PC-9 (cell line): ENCODE results near the gene CHRDL2. TPM values are rescaled to one million over a fixed set of nuclear protein-coding genes. Genes with fewer than 3 reads are reported as not detected.

ENCODE experiments used
- BruUV-seq: library from RNA; stranded (reverse); fragments of 400-500 nt; replicated peaks from 2 replicates; lab custom pipeline; 2021; lab: Mats Ljungman, UMichigan
- CTCF ChIA-PET: fragments of 300-600 bp; sonication (Branson Sonifier 250); formaldehyde crosslinking; loops from one replicate; lab custom pipeline; 2022; ENCODE audit warnings: antibody characterized with exemption; lab: Charles Lee
- POLR2A ChIA-PET: fragments of 300-600 bp; sonication (Branson Sonifier 250); formaldehyde crosslinking; loops from one replicate; lab custom pipeline; 2022; ENCODE audit warnings: antibody characterized with exemption; ENCODE audit not compliant: unreplicated experiment; lab: Charles Lee
- DNase-seq, 2 experiments: peaks; one replicate each; pipeline versions ENCODE4 v3.0.0 to v3.0.0-alpha.2; 2015 to 2022; ENCODE audit warnings: mixed read lengths in 1 of 2
- H2AFZ ChIP-seq: fragments of 200-600 bp; sonication (generic); 2 replicates; pipeline ENCODE4 v1.8.1; 2017; ENCODE audit warnings: antibody characterized with exemption
- H3F3A ChIP-seq: fragments of 200-600 bp; sonication (generic); 2 replicates; pipeline ENCODE4 v1.8.1; 2017; ENCODE audit warnings: antibody characterized with exemption, mild to moderate bottlenecking, low read depth; ENCODE audit not compliant: insufficient read depth
- H3K27ac ChIP-seq: fragments of 200-600 bp; sonication (generic); 2 replicates; pipeline ENCODE4 v1.6.1; 2016; ENCODE audit warnings: mixed run types
- H3K27me3 ChIP-seq: fragments of 200-600 bp; sonication (generic); 2 replicates; pipeline ENCODE4 v1.6.1; 2016; ENCODE audit warnings: low read depth, mixed run types; ENCODE audit not compliant: insufficient read depth
- H3K36me3 ChIP-seq: fragments of 200-600 bp; sonication (generic); 2 replicates; pipeline ENCODE4 v1.6.1; 2016; ENCODE audit warnings: low read depth, mixed run types
- H3K4me1 ChIP-seq: fragments of 200-600 bp; sonication (generic); replicated peaks from 2 replicates; pipeline ENCODE4 v1.6.1; 2016; ENCODE audit warnings: mixed run types; ENCODE audit not compliant: insufficient read depth
- H3K4me2 ChIP-seq: fragments of 200-600 bp; sonication (generic); 2 replicates; pipeline ENCODE4 v1.6.1; 2017; ENCODE audit warnings: mixed run types
- H3K4me3 ChIP-seq: fragments of 200-600 bp; sonication (generic); 2 replicates; pipeline ENCODE4 v1.6.1; 2016; ENCODE audit warnings: mixed run types
- H3K79me2 ChIP-seq: fragments of 200-600 bp; sonication (generic); 2 replicates; pipeline ENCODE4 v1.6.1; 2017; ENCODE audit warnings: low read depth, mixed run types
- H3K9me2 ChIP-seq: fragments of 200-600 bp; sonication (generic); 2 replicates; pipeline ENCODE4 v1.8.1; 2017; ENCODE audit warnings: mild to moderate bottlenecking; ENCODE audit not compliant: insufficient read depth
- H3K9me3 ChIP-seq: fragments of 200-600 bp; sonication (generic); 2 replicates; pipeline ENCODE4 v1.8.1; 2016; ENCODE audit warnings: low read depth; ENCODE audit not compliant: insufficient read depth
- H4K20me1 ChIP-seq: fragments of 200-600 bp; sonication (generic); 2 replicates; pipeline ENCODE4 v1.8.1; 2017; ENCODE audit not compliant: insufficient read depth
- EZH2 ChIP-seq: fragments of 200-600 bp; sonication (generic); IDR thresholded peaks from 2 replicates; pipeline ENCODE4 v1.8.0; 2017; ENCODE audit warnings: antibody characterized with exemption, low read depth
- intact Hi-C: fragments of 100-400 bp; cut with micrococcal nuclease; formaldehyde crosslinking; loops from one replicate; pipeline ENCODE4 v1.10.0; 2022; ENCODE audit not compliant: unreplicated experiment
- total RNA-seq: library from RNA; stranded (reverse); gene quantifications from 2 replicates; pipeline ENCODE4 v1.2.3, GENCODE V29; 2021
- TF ChIP-seq, protein P1 (sequence below): fragments of 200-600 bp; sonication (generic); conservative IDR thresholded peaks from 2 replicates; pipeline ENCODE4 v1.6.1; 2017; ENCODE audit warnings: mixed run types, antibody characterized with exemption, mild to moderate bottlenecking, moderate library complexity

Gene CHRDL2
- total RNA-seq, 1 experiment from 2014 or later, result not detected

GRCh38 chr11:74684661-74685060 lies 46.6 kb downstream of the CHRDL2 start:
- Histone ChIP-seq H3K27ac (no peak overlapping the region), H3F3A (peaks cover 6% of the 10 kb centered on the region; the same call in 1 of the 2 replicates), H3K27me3 (no peaks in the 10 kb centered on the region), H4K20me1 (no peaks in the 10 kb centered on the region), H3K9me2 (no peaks in the 10 kb centered on the region), H3K4me1 (0 out of 2 replicates have a peak, but pooled peaks cover 7% of the 10 kb centered on the region), H3K9me3 (no peaks in the 10 kb centered on the region), H3K4me2 (no peak overlapping the region), H3K4me3 (no peak overlapping the region), H3K36me3 (no peaks in the 10 kb centered on the region), H3K79me2 (no peaks in the 10 kb centered on the region), H2AFZ (no peak overlapping the region)
- ChIA-PET POLR2A (interaction anchor here (1.0 kb wide), 1 partner anchor 192 kb away, joined by 3 read pairs; no protein-coding TSS in a partner anchor), CTCF (interaction anchor here (0.6 kb wide), 1 partner anchor 100 kb away, joined by 5 read pairs; no protein-coding TSS in a partner anchor)
- intact Hi-C loops, result no loop called here
- BruUV-seq, result no TSS peak
- TF ChIP-seq, protein P1, sequence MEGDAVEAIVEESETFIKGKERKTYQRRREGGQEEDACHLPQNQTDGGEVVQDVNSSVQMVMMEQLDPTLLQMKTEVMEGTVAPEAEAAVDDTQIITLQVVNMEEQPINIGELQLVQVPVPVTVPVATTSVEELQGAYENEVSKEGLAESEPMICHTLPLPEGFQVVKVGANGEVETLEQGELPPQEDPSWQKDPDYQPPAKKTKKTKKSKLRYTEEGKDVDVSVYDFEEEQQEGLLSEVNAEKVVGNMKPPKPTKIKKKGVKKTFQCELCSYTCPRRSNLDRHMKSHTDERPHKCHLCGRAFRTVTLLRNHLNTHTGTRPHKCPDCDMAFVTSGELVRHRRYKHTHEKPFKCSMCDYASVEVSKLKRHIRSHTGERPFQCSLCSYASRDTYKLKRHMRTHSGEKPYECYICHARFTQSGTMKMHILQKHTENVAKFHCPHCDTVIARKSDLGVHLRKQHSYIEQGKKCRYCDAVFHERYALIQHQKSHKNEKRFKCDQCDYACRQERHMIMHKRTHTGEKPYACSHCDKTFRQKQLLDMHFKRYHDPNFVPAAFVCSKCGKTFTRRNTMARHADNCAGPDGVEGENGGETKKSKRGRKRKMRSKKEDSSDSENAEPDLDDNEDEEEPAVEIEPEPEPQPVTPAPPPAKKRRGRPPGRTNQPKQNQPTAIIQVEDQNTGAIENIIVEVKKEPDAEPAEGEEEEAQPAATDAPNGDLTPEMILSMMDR, result no peak
- no peak for TF ChIP-seq EZH2
- DNase-seq, result no peak

DNA sequence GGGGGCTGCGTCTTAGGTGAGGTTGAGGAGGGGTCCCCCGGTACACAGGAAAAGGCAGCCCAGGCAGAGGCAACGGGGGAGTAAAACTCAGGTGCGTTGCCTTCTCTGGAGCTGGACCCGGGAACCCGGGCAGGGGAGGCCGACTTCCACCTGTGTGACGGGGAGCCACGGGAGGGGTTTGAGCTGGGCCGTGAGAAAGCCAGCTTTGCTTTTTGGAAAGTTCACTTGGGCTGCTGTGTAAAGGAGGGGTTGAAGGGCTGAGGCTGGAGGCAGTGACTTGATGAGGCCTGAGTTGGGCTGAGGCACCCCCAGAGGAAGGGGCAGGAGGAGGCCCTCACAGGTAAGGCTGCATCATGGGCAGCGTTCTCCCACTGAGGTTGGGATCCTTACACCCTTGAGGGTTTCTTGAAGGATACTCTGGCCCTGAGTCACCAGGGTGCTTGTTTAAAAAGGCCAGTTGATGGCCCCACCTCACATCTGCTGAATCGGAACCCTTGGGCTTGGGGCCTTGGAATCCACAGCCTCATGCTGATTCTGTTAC lies 47.2 kb downstream of the CHRDL2 start:
- no peaks in the 10 kb centered on the region for H4K20me1 ChIP-seq
- no peak overlapping the region for H3K4me3 ChIP-seq
- no peaks in the 10 kb centered on the region for H3K79me2 ChIP-seq
- POLR2A ChIA-PET, result no interaction called here
- intact Hi-C loops, result no loop called here
- H3K36me3 ChIP-seq, result no peaks in the 10 kb centered on the region
- no peak for DNase-seq
- CTCF ChIA-PET, result interaction anchor here (0.6 kb wide), 1 partner anchor 228 kb away, joined by 3 read pairs; no protein-coding TSS in a partner anchor
- H3K9me2 ChIP-seq, result no peaks in the 10 kb centered on the region
- 0 out of 2 replicates have a peak, but pooled peaks cover 7% of the 10 kb centered on the region for H3K4me1 ChIP-seq
- TF ChIP-seq EZH2, result no peak
- TF ChIP-seq, protein P1, result no peak
- H3K27ac ChIP-seq, result no peak overlapping the region
- H2AFZ ChIP-seq, result no peak overlapping the region
- H3K9me3 ChIP-seq, result no peaks in the 10 kb centered on the region
- peaks cover 6% of the 10 kb centered on the region; the same call in 1 of the 2 replicates for H3F3A ChIP-seq
- no TSS peak for BruUV-seq
- no peak overlapping the region for H3K4me2 ChIP-seq
- H3K27me3 ChIP-seq, result no peaks in the 10 kb centered on the region

DNA sequence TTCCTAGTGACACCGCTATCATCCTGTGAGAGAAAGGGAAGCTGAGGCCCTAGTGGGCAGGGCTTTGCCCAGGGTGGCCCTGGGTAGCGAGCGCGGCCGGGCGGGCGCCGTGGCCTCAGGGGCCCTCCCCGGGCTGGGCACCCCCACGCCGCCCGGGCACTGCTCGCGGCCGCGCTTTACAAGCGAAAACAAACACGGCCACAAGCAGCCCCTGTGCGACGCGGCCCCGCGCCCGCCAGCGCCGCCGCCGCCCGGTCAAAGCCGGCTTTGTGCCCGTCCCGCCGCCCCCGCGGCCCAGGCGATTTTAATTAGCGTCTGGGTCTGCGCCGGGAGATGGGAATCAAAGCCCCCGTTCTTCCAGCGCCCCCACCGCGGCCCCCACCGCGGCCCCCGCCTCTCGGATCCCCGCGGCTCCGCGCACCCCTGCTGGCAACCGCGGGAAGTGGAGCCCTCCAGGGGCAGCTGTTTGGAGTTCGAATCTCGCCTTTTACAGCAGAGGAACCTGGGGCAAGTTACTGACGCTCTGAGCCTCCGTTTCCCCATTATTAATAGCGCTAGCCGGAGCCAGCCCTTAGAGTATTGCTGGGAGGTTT lies 47.9 kb downstream of the CHRDL2 start:
- Histone ChIP-seq H3K27me3 (no peaks in the 10 kb centered on the region), H3K79me2 (no peaks in the 10 kb centered on the region), H3K27ac (no peak overlapping the region), H3K4me3 (no peak overlapping the region), H3K9me3 (no peaks in the 10 kb centered on the region), H3K4me2 (no peak overlapping the region), H3K4me1 (0 out of 2 replicates have a peak, but pooled peaks cover 7% of the 10 kb centered on the region), H2AFZ (no peak overlapping the region), H3F3A (peaks cover 6% of the 10 kb centered on the region; the same call in 1 of the 2 replicates), H4K20me1 (no peaks in the 10 kb centered on the region), H3K36me3 (no peaks in the 10 kb centered on the region), H3K9me2 (no peaks in the 10 kb centered on the region)
- TF ChIP-seq, protein P1, result no peak
- TF ChIP-seq EZH2, result no peak
- DNase-seq, result no peak
- intact Hi-C loops, result no loop called here
- no TSS peak for BruUV-seq
- ChIA-PET POLR2A (no interaction called here), CTCF (no interaction called here)
